Measurements from ENCODE around the gene EPO.
"Not testable (repeated sequence)": the region's sequence is repeated elsewhere in the genome, so short reads cannot be mapped to it uniquely, and the experiment has no call there.

EPO gene

GRCh38 chr7:100762841-100763240 lies 42.6 kb downstream of the EPO start:
- not testable (repeated sequence) for H3K4me1 ChIP-seq (ENCODE audit: control insufficient read depth, insufficient read depth, low read length); H3K9me3 ChIP-seq (ENCODE audit: control insufficient read depth, insufficient read depth, low read length); H3K4me3 ChIP-seq (ENCODE audit: low read depth, low read length); H3K27ac ChIP-seq (ENCODE audit: low read depth, low read length); H3K9ac ChIP-seq (ENCODE audit: low read depth, low read length); H3K36me3 ChIP-seq (ENCODE audit: control insufficient read depth, insufficient read depth, low read length); H3K27me3 ChIP-seq (ENCODE audit: control insufficient read depth, insufficient read depth, low read length)

GRCh38 chr7:100763556-100764140 lies 43.4 kb downstream of the EPO start:
- Histone ChIP-seq H3K9ac (ENCODE audit: low read depth, low read length) (no peak overlapping the region), H3K27me3 (ENCODE audit: control insufficient read depth, insufficient read depth, low read length) (no peaks in the 10 kb centered on the region)

GRCh38 chr7:100764841-100765240 lies 44.6 kb downstream of the EPO start:
- H3K27ac ChIP-seq (ENCODE audit: low read depth, low read length), result no peak overlapping the region
- H3K4me1 ChIP-seq (ENCODE audit: control insufficient read depth, insufficient read depth, low read length), result peaks cover 5% of the 10 kb centered on the region; the same call in 1 of the 2 replicates
- no peaks in the 10 kb centered on the region for H3K27me3 ChIP-seq (ENCODE audit: control insufficient read depth, insufficient read depth, low read length)
- H3K9ac ChIP-seq (ENCODE audit: low read depth, low read length), result no peak overlapping the region
- no peaks in the 10 kb centered on the region for H3K9me3 ChIP-seq (ENCODE audit: control insufficient read depth, insufficient read depth, low read length)
- no peak overlapping the region for H3K4me3 ChIP-seq (ENCODE audit: low read depth, low read length)
- H3K36me3 ChIP-seq (ENCODE audit: control insufficient read depth, insufficient read depth, low read length), result no peaks in the 10 kb centered on the region

More at GRCh38 chr7:100763556-100764140, 43.4 kb downstream of the EPO start:
- Histone ChIP-seq H3K4me3 (ENCODE audit: low read depth, low read length) (no peak overlapping the region), H3K9me3 (ENCODE audit: control insufficient read depth, insufficient read depth, low read length) (no peaks in the 10 kb centered on the region), H3K27ac (ENCODE audit: low read depth, low read length) (no peak overlapping the region), H3K36me3 (ENCODE audit: control insufficient read depth, insufficient read depth, low read length) (no peaks in the 10 kb centered on the region), H3K4me1 (ENCODE audit: control insufficient read depth, insufficient read depth, low read length) (peaks cover 5% of the 10 kb centered on the region; the same call in 1 of the 2 replicates)

- Histone ChIP-seq H3K27ac (ENCODE audit: low read depth, low read length) (no peak overlapping the region), H3K4me1 (ENCODE audit: control insufficient read depth, insufficient read depth, low read length) (peaks cover 5% of the 10 kb centered on the region; the same call in 1 of the 2 replicates), H3K27me3 (ENCODE audit: control insufficient read depth, insufficient read depth, low read length) (no peaks in the 10 kb centered on the region), H3K36me3 (ENCODE audit: control insufficient read depth, insufficient read depth, low read length) (no peaks in the 10 kb centered on the region), H3K9ac (ENCODE audit: low read depth, low read length) (no peak overlapping the region), H3K9me3 (ENCODE audit: control insufficient read depth, insufficient read depth, low read length) (no peaks in the 10 kb centered on the region), H3K4me3 (ENCODE audit: low read depth, low read length) (no peak overlapping the region)
Observed at GRCh38 chr7:100765250-100765649, 45.0 kb downstream of the EPO start.

GRCh38 chr7:100768784-100769183 lies 48.5 kb downstream of the EPO start:
- H3K9me3 ChIP-seq (ENCODE audit: control insufficient read depth, insufficient read depth, low read length), result no peaks in the 10 kb centered on the region
- no peak overlapping the region for H3K4me3 ChIP-seq (ENCODE audit: low read depth, low read length)
- no peaks in the 10 kb centered on the region for H3K36me3 ChIP-seq (ENCODE audit: control insufficient read depth, insufficient read depth, low read length)
- no peak overlapping the region for H3K27ac ChIP-seq (ENCODE audit: low read depth, low read length)
- H3K9ac ChIP-seq (ENCODE audit: low read depth, low read length), result no peak overlapping the region
- no peaks in the 10 kb centered on the region for H3K27me3 ChIP-seq (ENCODE audit: control insufficient read depth, insufficient read depth, low read length)
- H3K4me1 ChIP-seq (ENCODE audit: control insufficient read depth, insufficient read depth, low read length), result peaks cover 2% of the 10 kb centered on the region; the same call in 1 of the 2 replicates

Data from HUES48 (cell line).